Neural cell (in vitro differentiated cells): ENCODE data around the gene S100A2.

Experiments
- EP300 ChIP-seq: fragments of 450-650 bp; conservative IDR thresholded peaks from 2 replicates; pipeline ENCODE4 v1.6.1; 2014; ENCODE audit warnings: antibody characterized with exemption, mild to moderate bottlenecking, moderate library complexity; ENCODE audit not compliant: poor library complexity, severe bottlenecking
- EZH2 ChIP-seq: fragments of 200-600, 300-800 bp; shearing (Covaris generic), sonication (generic); IDR thresholded peaks from 2 replicates; pipeline ENCODE4 v1.6.1; 2014; ENCODE audit warnings: antibody characterized with exemption, low read length, borderline replicate concordance, mild to moderate bottlenecking; ENCODE audit not compliant: insufficient read depth, poor library complexity, severe bottlenecking
- MXI1 ChIP-seq: fragments of 450-650 bp; conservative IDR thresholded peaks from 2 replicates; pipeline ENCODE4 v1.6.1; 2014; ENCODE audit warnings: antibody characterized with exemption, mild to moderate bottlenecking; ENCODE audit not compliant: poor library complexity, severe bottlenecking
- POLR2AphosphoS5 ChIP-seq: IDR thresholded peaks from 2 replicates; pipeline ENCODE4 v1.6.1; 2012
- RAD21 ChIP-seq: fragments of 450-650 bp; conservative IDR thresholded peaks from 2 replicates; pipeline ENCODE4 v1.6.1; 2014; ENCODE audit warnings: antibody characterized with exemption, mild to moderate bottlenecking, moderate library complexity
- SMC3 ChIP-seq: fragments of 450-650 bp; conservative IDR thresholded peaks from 2 replicates; pipeline ENCODE4 v1.6.1; 2014; ENCODE audit warnings: antibody characterized with exemption, mild to moderate bottlenecking, moderate library complexity; ENCODE audit not compliant: poor library complexity
- TAF1 ChIP-seq: IDR thresholded peaks from 2 replicates; pipeline ENCODE4 v1.6.1; 2012; ENCODE audit warnings: low read depth
- TF ChIP-seq, protein P1 (sequence below): fragments of 450-650 bp; IDR thresholded peaks from 2 replicates; pipeline ENCODE4 v1.5.1; 2014; ENCODE audit warnings: antibody characterized with exemption, mild to moderate bottlenecking, moderate library complexity; ENCODE audit not compliant: poor library complexity, severe bottlenecking
- TF ChIP-seq, protein P2 (sequence below): IDR thresholded peaks from 2 replicates; pipeline ENCODE4 v1.6.1; 2012; ENCODE audit warnings: borderline replicate concordance

GRCh38 chr1:153527683-153528040, 38.0 kb downstream of the S100A2 start:
- TF ChIP-seq TAF1 = no peak
- TF ChIP-seq, protein P1, sequence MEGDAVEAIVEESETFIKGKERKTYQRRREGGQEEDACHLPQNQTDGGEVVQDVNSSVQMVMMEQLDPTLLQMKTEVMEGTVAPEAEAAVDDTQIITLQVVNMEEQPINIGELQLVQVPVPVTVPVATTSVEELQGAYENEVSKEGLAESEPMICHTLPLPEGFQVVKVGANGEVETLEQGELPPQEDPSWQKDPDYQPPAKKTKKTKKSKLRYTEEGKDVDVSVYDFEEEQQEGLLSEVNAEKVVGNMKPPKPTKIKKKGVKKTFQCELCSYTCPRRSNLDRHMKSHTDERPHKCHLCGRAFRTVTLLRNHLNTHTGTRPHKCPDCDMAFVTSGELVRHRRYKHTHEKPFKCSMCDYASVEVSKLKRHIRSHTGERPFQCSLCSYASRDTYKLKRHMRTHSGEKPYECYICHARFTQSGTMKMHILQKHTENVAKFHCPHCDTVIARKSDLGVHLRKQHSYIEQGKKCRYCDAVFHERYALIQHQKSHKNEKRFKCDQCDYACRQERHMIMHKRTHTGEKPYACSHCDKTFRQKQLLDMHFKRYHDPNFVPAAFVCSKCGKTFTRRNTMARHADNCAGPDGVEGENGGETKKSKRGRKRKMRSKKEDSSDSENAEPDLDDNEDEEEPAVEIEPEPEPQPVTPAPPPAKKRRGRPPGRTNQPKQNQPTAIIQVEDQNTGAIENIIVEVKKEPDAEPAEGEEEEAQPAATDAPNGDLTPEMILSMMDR = no peak
- TF ChIP-seq POLR2AphosphoS5 = no peak
- no peak for TF ChIP-seq RAD21
- no peak for TF ChIP-seq MXI1
- TF ChIP-seq, protein P2, sequence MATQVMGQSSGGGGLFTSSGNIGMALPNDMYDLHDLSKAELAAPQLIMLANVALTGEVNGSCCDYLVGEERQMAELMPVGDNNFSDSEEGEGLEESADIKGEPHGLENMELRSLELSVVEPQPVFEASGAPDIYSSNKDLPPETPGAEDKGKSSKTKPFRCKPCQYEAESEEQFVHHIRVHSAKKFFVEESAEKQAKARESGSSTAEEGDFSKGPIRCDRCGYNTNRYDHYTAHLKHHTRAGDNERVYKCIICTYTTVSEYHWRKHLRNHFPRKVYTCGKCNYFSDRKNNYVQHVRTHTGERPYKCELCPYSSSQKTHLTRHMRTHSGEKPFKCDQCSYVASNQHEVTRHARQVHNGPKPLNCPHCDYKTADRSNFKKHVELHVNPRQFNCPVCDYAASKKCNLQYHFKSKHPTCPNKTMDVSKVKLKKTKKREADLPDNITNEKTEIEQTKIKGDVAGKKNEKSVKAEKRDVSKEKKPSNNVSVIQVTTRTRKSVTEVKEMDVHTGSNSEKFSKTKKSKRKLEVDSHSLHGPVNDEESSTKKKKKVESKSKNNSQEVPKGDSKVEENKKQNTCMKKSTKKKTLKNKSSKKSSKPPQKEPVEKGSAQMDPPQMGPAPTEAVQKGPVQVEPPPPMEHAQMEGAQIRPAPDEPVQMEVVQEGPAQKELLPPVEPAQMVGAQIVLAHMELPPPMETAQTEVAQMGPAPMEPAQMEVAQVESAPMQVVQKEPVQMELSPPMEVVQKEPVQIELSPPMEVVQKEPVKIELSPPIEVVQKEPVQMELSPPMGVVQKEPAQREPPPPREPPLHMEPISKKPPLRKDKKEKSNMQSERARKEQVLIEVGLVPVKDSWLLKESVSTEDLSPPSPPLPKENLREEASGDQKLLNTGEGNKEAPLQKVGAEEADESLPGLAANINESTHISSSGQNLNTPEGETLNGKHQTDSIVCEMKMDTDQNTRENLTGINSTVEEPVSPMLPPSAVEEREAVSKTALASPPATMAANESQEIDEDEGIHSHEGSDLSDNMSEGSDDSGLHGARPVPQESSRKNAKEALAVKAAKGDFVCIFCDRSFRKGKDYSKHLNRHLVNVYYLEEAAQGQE = no peak
- TF ChIP-seq EP300 = no peak
- no peak for TF ChIP-seq EZH2
- TF ChIP-seq SMC3 = no peak
